KMS-11 (cell line): ENCODE results near the gene KIF18A.

Source experiments
- H2AFZ ChIP-seq: fragments of 200-600 bp; sonication (generic); 2 replicates; pipeline ENCODE4 v1.6.1; 2016; ENCODE audit warnings: antibody characterized with exemption, mixed run types, low read depth
- H3K27ac ChIP-seq: fragments of 200-600 bp; sonication (generic); 2 replicates; pipeline ENCODE4 v1.6.1; 2016; ENCODE audit warnings: mild to moderate bottlenecking, mixed run types
- H3K27me3 ChIP-seq: fragments of 200-600 bp; sonication (generic); 2 replicates; pipeline ENCODE4 v1.6.1; 2017; ENCODE audit warnings: mild to moderate bottlenecking, low read depth, mixed run types, moderate library complexity; ENCODE audit not compliant: insufficient read depth
- H3K36me3 ChIP-seq: fragments of 200-600 bp; sonication (generic); 2 replicates; pipeline ENCODE4 v1.6.1; 2017; ENCODE audit warnings: mild to moderate bottlenecking, mixed run types; ENCODE audit not compliant: insufficient read depth
- H3K4me1 ChIP-seq: fragments of 200-600 bp; sonication (generic); 2 replicates; pipeline ENCODE4 v1.6.1; 2016; ENCODE audit warnings: mild to moderate bottlenecking, low read depth, mixed run types; ENCODE audit not compliant: poor library complexity, severe bottlenecking
- H3K4me2 ChIP-seq: fragments of 200-600 bp; sonication (generic); 2 replicates; pipeline ENCODE4 v1.7.0; 2016; ENCODE audit warnings: mild to moderate bottlenecking, mixed run types
- H3K4me3 ChIP-seq: fragments of 200-600 bp; sonication (generic); IDR thresholded peaks from 2 replicates; pipeline ENCODE4 v1.6.1; 2017; ENCODE audit warnings: low read depth, low read length, mixed read lengths; ENCODE audit not compliant: insufficient read depth
- H3K79me2 ChIP-seq: fragments of 200-600 bp; sonication (generic); 2 replicates; pipeline ENCODE4 v1.6.1; 2016; ENCODE audit warnings: low read depth, mixed run types; ENCODE audit not compliant: insufficient read depth
- H3K9ac ChIP-seq: fragments of 200-600 bp; sonication (generic); 2 replicates; pipeline ENCODE4 v1.6.1; 2016; ENCODE audit warnings: mild to moderate bottlenecking, mixed run types
- H4K20me1 ChIP-seq: fragments of 200-600 bp; sonication (generic); 2 replicates; pipeline ENCODE4 v1.6.1; 2016; ENCODE audit warnings: mild to moderate bottlenecking, mixed run types; ENCODE audit not compliant: insufficient read depth
- TF ChIP-seq, protein P1 (sequence below): fragments of 200-600 bp; sonication (generic); conservative IDR thresholded peaks from 2 replicates; pipeline ENCODE4 v1.6.1; 2017; ENCODE audit warnings: low read depth, mild to moderate bottlenecking, antibody characterized with exemption, low read length, moderate library complexity, mixed read lengths

Gene KIF18A

GRCh38 chr11:28043930-28044709 is 63.8 kb downstream of the KIF18A start:
- Histone ChIP-seq H4K20me1 (no peaks in the 10 kb centered on the region), H3K79me2 (no peaks in the 10 kb centered on the region), H3K4me3 (no peak overlapping the region), H3K27ac (no peak overlapping the region), H3K36me3 (no peaks in the 10 kb centered on the region), H3K4me1 (no peaks in the 10 kb centered on the region), H2AFZ (no peak overlapping the region), H3K27me3 (no peaks in the 10 kb centered on the region), H3K4me2 (no peak overlapping the region), H3K9ac (no peak overlapping the region)
- TF ChIP-seq, protein P1, sequence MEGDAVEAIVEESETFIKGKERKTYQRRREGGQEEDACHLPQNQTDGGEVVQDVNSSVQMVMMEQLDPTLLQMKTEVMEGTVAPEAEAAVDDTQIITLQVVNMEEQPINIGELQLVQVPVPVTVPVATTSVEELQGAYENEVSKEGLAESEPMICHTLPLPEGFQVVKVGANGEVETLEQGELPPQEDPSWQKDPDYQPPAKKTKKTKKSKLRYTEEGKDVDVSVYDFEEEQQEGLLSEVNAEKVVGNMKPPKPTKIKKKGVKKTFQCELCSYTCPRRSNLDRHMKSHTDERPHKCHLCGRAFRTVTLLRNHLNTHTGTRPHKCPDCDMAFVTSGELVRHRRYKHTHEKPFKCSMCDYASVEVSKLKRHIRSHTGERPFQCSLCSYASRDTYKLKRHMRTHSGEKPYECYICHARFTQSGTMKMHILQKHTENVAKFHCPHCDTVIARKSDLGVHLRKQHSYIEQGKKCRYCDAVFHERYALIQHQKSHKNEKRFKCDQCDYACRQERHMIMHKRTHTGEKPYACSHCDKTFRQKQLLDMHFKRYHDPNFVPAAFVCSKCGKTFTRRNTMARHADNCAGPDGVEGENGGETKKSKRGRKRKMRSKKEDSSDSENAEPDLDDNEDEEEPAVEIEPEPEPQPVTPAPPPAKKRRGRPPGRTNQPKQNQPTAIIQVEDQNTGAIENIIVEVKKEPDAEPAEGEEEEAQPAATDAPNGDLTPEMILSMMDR = no peak

DNA sequence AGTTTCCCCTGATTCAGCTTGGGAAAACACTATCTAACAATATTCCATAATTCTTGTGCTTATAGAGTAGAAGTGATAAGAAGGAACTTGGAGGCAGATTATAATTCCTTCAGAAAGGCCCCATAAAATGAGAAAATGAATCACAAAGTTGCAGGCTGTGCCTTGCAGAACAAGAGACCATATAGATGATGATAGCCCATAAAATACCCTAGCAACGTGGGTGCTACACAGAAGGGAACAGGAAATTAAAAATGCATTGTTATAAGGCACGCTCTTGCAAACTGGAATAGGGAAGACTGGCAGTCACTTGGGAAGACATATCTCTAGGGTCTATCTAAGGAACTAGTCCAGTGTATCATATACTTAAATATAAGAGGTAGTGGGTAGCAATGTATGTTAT is 67.6 kb downstream of the KIF18A start:
- Histone ChIP-seq H4K20me1 (no peaks in the 10 kb centered on the region), H3K4me2 (no peak overlapping the region), H3K4me1 (no peaks in the 10 kb centered on the region), H3K27ac (no peak overlapping the region), H3K79me2 (no peaks in the 10 kb centered on the region), H3K4me3 (no peak overlapping the region), H2AFZ (no peak overlapping the region), H3K27me3 (no peaks in the 10 kb centered on the region), H3K36me3 (no peaks in the 10 kb centered on the region), H3K9ac (no peak overlapping the region)
- TF ChIP-seq, protein P1 = no peak

GRCh38 chr11:28038775-28039174 is 69.2 kb downstream of the KIF18A start:
- H3K9ac ChIP-seq = no peak overlapping the region
- H3K79me2 ChIP-seq = no peaks in the 10 kb centered on the region
- TF ChIP-seq, protein P1 = no peak
- no peak overlapping the region for H3K4me2 ChIP-seq
- no peaks in the 10 kb centered on the region for H4K20me1 ChIP-seq
- H3K4me1 ChIP-seq = no peaks in the 10 kb centered on the region
- no peak overlapping the region for H3K27ac ChIP-seq
- H3K36me3 ChIP-seq = no peaks in the 10 kb centered on the region
- no peak overlapping the region for H3K4me3 ChIP-seq
- no peaks in the 10 kb centered on the region for H3K27me3 ChIP-seq
- H2AFZ ChIP-seq = no peak overlapping the region

GRCh38 chr11:28026634-28027290 is 81.2 kb downstream of the KIF18A start:
- TF ChIP-seq, protein P1 = no peak

More at GRCh38 chr11:28026634-28027290, 81.2 kb downstream of the KIF18A start:
- Histone ChIP-seq H2AFZ (no peak overlapping the region), H3K9ac (no peak overlapping the region), H3K4me1 (no peaks in the 10 kb centered on the region), H3K27ac (no peak overlapping the region), H3K36me3 (no peaks in the 10 kb centered on the region), H4K20me1 (no peaks in the 10 kb centered on the region), H3K4me2 (no peak overlapping the region), H3K27me3 (no peaks in the 10 kb centered on the region), H3K79me2 (no peaks in the 10 kb centered on the region), H3K4me3 (no peak overlapping the region)
